Immature natural killer cell (primary cell): Measurements from ENCODE around the gene TCF7. TPM values are rescaled to one million over a fixed set of nuclear protein-coding genes. Genes with fewer than 3 reads are reported as not detected.

Source experiments
- DNase-seq, 3 donors: peaks; one replicate each; pipeline ENCODE4 v3.0.0; 2022; ENCODE audit warnings: mixed read lengths in 1 of 3
- H3K27ac Mint-ChIP-seq, 6 donors: one replicate each; pipeline ENCODE4 v1.8.0; 2020; ENCODE audit warnings: mixed read lengths in 6 of 6, mild to moderate bottlenecking in 5 of 6, inconsistent platforms in 4 of 6, moderate library complexity in 3 of 6
- H3K27me3 Mint-ChIP-seq, 3 donors: one replicate each; pipeline ENCODE4 v1.8.0; 2020 to 2021; ENCODE audit warnings: low read depth in 3 of 3, mild to moderate bottlenecking in 3 of 3, mixed read lengths in 3 of 3, moderate library complexity in 3 of 3, inconsistent platforms in 1 of 3
- H3K36me3 Mint-ChIP-seq, 3 donors: one replicate each; pipeline ENCODE4 v1.8.0; 2020; ENCODE audit warnings: mixed read lengths in 3 of 3, inconsistent platforms in 2 of 3, mild to moderate bottlenecking in 2 of 3
- H3K4me1 Mint-ChIP-seq, 2 donors: one replicate each; pipeline ENCODE4 v1.8.0; 2020; ENCODE audit warnings: inconsistent platforms in 2 of 2, mild to moderate bottlenecking in 2 of 2, mixed read lengths in 2 of 2, moderate library complexity in 1 of 2
- H3K4me3 Mint-ChIP-seq, 5 donors: one replicate each; pipeline ENCODE4 v1.8.0; 2020; ENCODE audit warnings: mild to moderate bottlenecking in 5 of 5, mixed read lengths in 5 of 5, inconsistent platforms in 3 of 5, moderate library complexity in 3 of 5
- H3K9me3 Mint-ChIP-seq, 6 donors: one replicate each; pipeline ENCODE4 v1.8.0; 2020; ENCODE audit warnings: mild to moderate bottlenecking in 6 of 6, mixed read lengths in 6 of 6, inconsistent platforms in 4 of 6, moderate library complexity in 3 of 6
- polyA plus RNA-seq, 3 donors: library from polyadenylated mRNA; unstranded; fragments of 300-500 nt; fragmentation: Illumina TruSeq; gene quantifications; one replicate each; pipeline ENCODE4 v1.2.3, GENCODE V29; 2021

The TCF7 gene
- polyA plus RNA-seq, 3 donors from 2014 or later = 14.9 to 50.9 (median 38.2) TPM

GRCh38 chr5:134097211-134097749 is 17.2 kb upstream of the TCF7 start:
- DNase-seq = no peak
- H3K27ac Mint-ChIP-seq = peak overlapping the region in 3 of 6 donors; percentile 70 to 77 (median 72)
- no peaks in the 10 kb centered on the region for H3K36me3 Mint-ChIP-seq
- H3K27me3 Mint-ChIP-seq = peaks cover 2 to 4% (median 4%) of the 10 kb centered on the region in 3 donors
- H3K4me3 Mint-ChIP-seq = peak overlapping the region in 1 of 5 donors; percentile 40
- H3K9me3 Mint-ChIP-seq = no peaks in the 10 kb centered on the region
- H3K4me1 Mint-ChIP-seq = peaks cover 31 to 34% of the 10 kb centered on the region in 2 donors

GRCh38 chr5:134098690-134099089 is 15.8 kb upstream of the TCF7 start:
- H3K9me3 Mint-ChIP-seq = no peaks in the 10 kb centered on the region
- H3K27me3 Mint-ChIP-seq = peaks cover 2 to 4% (median 2%) of the 10 kb centered on the region in 3 donors
- DNase-seq = no peak
- H3K36me3 Mint-ChIP-seq = no peaks in the 10 kb centered on the region
- H3K4me1 Mint-ChIP-seq = peaks cover 34 to 36% of the 10 kb centered on the region in 2 donors
- peak overlapping the region in 5 of 6 donors; percentile 30 to 91 (median 83) for H3K27ac Mint-ChIP-seq
- peak overlapping the region in 1 of 5 donors; percentile 30 for H3K4me3 Mint-ChIP-seq

- Mint-ChIP-seq H3K9me3 (no peaks in the 10 kb centered on the region), H3K4me3 (peak overlapping the region in 2 of 5 donors; percentile 46 to 59), H3K27me3 (peaks cover 2 to 4% (median 2%) of the 10 kb centered on the region in 3 donors), H3K27ac (peak overlapping the region; percentile 83 to 91 (median 90)), H3K4me1 (peaks cover 36 to 37% of the 10 kb centered on the region in 2 donors), H3K36me3 (no peaks in the 10 kb centered on the region)
- no peak for DNase-seq
These were observed 15.1 kb upstream of the TCF7 start for GRCh38 chr5:134099288-134099872.

- Mint-ChIP-seq H3K27me3 (peaks cover 2 to 5% (median 4%) of the 10 kb centered on the region in 3 donors), H3K36me3 (no peaks in the 10 kb centered on the region), H3K4me1 (peaks cover 42% of the 10 kb centered on the region in 2 donors), H3K4me3 (peak overlapping the region in 1 of 5 donors; percentile 2), H3K27ac (peak overlapping the region; percentile 83 to 91 (median 90)), H3K9me3 (no peaks in the 10 kb centered on the region)
- DNase-seq = no peak
These were observed 14.6 kb upstream of the TCF7 start for GRCh38 chr5:134099939-134100282.

GRCh38 chr5:134100283-134101091 is 14.0 kb upstream of the TCF7 start:
- Mint-ChIP-seq H3K4me3 (peak overlapping the region; percentile 2 to 65 (median 48)), H3K9me3 (no peaks in the 10 kb centered on the region), H3K27ac (peak overlapping the region; percentile 83 to 91 (median 90)), H3K27me3 (peaks cover 2 to 5% (median 4%) of the 10 kb centered on the region in 3 donors), H3K36me3 (no peaks in the 10 kb centered on the region), H3K4me1 (peaks cover 48% of the 10 kb centered on the region in 2 donors)
- peak; percentile 76 to 79 (median 79) for DNase-seq

GRCh38 chr5:134101686-134102439 is 12.6 kb upstream of the TCF7 start:
- Mint-ChIP-seq H3K27ac (peak overlapping the region in 3 of 6 donors; percentile 35 to 65 (median 61)), H3K4me1 (peaks cover 52 to 60% of the 10 kb centered on the region in 2 donors), H3K36me3 (no peaks in the 10 kb centered on the region), H3K27me3 (peaks cover 0 to 5% (median 2%) of the 10 kb centered on the region in 3 donors), H3K9me3 (no peaks in the 10 kb centered on the region), H3K4me3 (peak overlapping the region in 1 of 5 donors; percentile 38)
- DNase-seq = peak; percentile 72 to 78 (median 75)

GRCh38 chr5:134103397-134103796 is 11.1 kb upstream of the TCF7 start:
- H3K27me3 Mint-ChIP-seq = peaks cover 0 to 5% (median 5%) of the 10 kb centered on the region in 3 donors
- no peak overlapping the region for H3K4me3 Mint-ChIP-seq
- H3K36me3 Mint-ChIP-seq = no peaks in the 10 kb centered on the region
- peak overlapping the region in 1 of 6 donors; percentile 70 for H3K27ac Mint-ChIP-seq
- no peak for DNase-seq
- H3K4me1 Mint-ChIP-seq = peaks cover 58 to 68% of the 10 kb centered on the region in 2 donors
- H3K9me3 Mint-ChIP-seq = no peaks in the 10 kb centered on the region

- H3K4me1 Mint-ChIP-seq = peaks cover 57 to 61% of the 10 kb centered on the region in 2 donors
- H3K9me3 Mint-ChIP-seq = no peaks in the 10 kb centered on the region
- peak overlapping the region; percentile 32 to 79 (median 46) for H3K4me3 Mint-ChIP-seq
- H3K27ac Mint-ChIP-seq = peak overlapping the region; percentile 11 to 87 (median 46)
- H3K27me3 Mint-ChIP-seq = peaks cover 0 to 5% (median 5%) of the 10 kb centered on the region in 3 donors
- no peak for DNase-seq
- H3K36me3 Mint-ChIP-seq = no peaks in the 10 kb centered on the region
These were observed 10.4 kb upstream of the TCF7 start for GRCh38 chr5:134103998-134104654.

GRCh38 chr5:134106991-134107701 is 7.3 kb upstream of the TCF7 start:
- peak overlapping the region in 2 of 5 donors; percentile 11 to 16 for H3K4me3 Mint-ChIP-seq
- H3K9me3 Mint-ChIP-seq = no peaks in the 10 kb centered on the region
- peaks cover 0 to 10% (median 5%) of the 10 kb centered on the region in 3 donors for H3K27me3 Mint-ChIP-seq
- no peak for DNase-seq
- peak overlapping the region in 2 of 6 donors; percentile 35 to 66 for H3K27ac Mint-ChIP-seq
- peaks cover 37 to 45% of the 10 kb centered on the region in 2 donors for H3K4me1 Mint-ChIP-seq
- H3K36me3 Mint-ChIP-seq = no peaks in the 10 kb centered on the region

GRCh38 chr5:134107779-134108178 is 6.7 kb upstream of the TCF7 start:
- peaks cover 0 to 12% (median 3%) of the 10 kb centered on the region in 3 donors for H3K27me3 Mint-ChIP-seq
- H3K4me3 Mint-ChIP-seq = peak overlapping the region in 2 of 5 donors; percentile 16 to 45
- H3K4me1 Mint-ChIP-seq = peaks cover 37 to 48% of the 10 kb centered on the region in 2 donors
- H3K27ac Mint-ChIP-seq = peak overlapping the region in 2 of 6 donors; percentile 31 to 40
- no peak for DNase-seq
- H3K9me3 Mint-ChIP-seq = no peaks in the 10 kb centered on the region
- H3K36me3 Mint-ChIP-seq = no peaks in the 10 kb centered on the region

- no peak overlapping the region for H3K27ac Mint-ChIP-seq
- no peak overlapping the region for H3K4me3 Mint-ChIP-seq
- H3K9me3 Mint-ChIP-seq = no peaks in the 10 kb centered on the region
- H3K27me3 Mint-ChIP-seq = peaks cover 9 to 22% (median 10%) of the 10 kb centered on the region in 3 donors
- H3K4me1 Mint-ChIP-seq = peaks cover 31 to 49% of the 10 kb centered on the region in 2 donors
- H3K36me3 Mint-ChIP-seq = no peaks in the 10 kb centered on the region
- DNase-seq = no peak
These were observed 4.1 kb upstream of the TCF7 start for GRCh38 chr5:134110382-134110781.
